ENCODE data around the gene MARK1. TPM values are rescaled to one million over a fixed set of nuclear protein-coding genes. Genes with fewer than 3 reads are reported as not detected.

MARK1 gene
- total and polyA plus RNA-seq, 2 experiments from 2014 or later, result 11.1 to 13.6 TPM

DNA sequence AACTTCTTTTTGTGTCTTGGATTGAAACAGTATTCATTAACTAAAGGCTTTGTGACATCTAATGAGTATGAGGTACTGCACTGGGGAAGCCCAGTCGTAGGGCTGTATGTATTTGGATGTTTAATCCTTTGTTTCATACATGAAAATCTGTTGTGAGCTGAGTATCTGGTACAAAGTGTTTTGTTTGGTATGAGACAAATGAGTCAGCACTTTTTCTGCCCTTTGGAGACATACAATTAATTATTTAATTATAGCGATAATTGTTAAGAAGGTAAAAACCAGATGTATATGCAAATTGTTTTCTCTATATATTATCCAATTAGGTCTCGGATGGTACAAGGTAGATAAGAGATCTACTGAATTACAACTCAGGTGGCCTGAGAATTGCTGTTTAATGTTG is 36.3 kb downstream of the MARK1 start:
- Histone ChIP-seq H3K79me2 (replicated peaks; ENCODE audit: insufficient read depth) (peaks cover 97% of the 10 kb centered on the region), H3K27me3 (ENCODE audit: insufficient read depth) (no peaks in the 10 kb centered on the region), H3F3A (replicated peaks; ENCODE audit: low read depth) (no peaks in the 10 kb centered on the region), H2AFZ (no peak overlapping the region), H3K4me2 (no peak overlapping the region), H3K27ac (ENCODE audit: low read depth) (no peak overlapping the region), H3K4me1 (ENCODE audit: insufficient read depth) (peaks cover 18% of the 10 kb centered on the region; the same call in 1 of the 2 replicates), H3K4me3 (no peak overlapping the region), H3K36me3 (ENCODE audit: insufficient read depth) (no peaks in the 10 kb centered on the region), H3K9me2 (ENCODE audit: insufficient read depth) (no peaks in the 10 kb centered on the region), H4K20me1 (replicated peaks; ENCODE audit: insufficient read depth) (peaks cover 8% of the 10 kb centered on the region; the same call in 1 of the 2 replicates)
- Mint-ChIP-seq H3K9me3 (no peaks in the 10 kb centered on the region), H3K4me1 (peaks cover 26% of the 10 kb centered on the region), H3K27ac (peak overlapping the region; percentile 71; the same call in 1 of the 2 replicates), H3K27me3 (ENCODE audit: insufficient read depth, low read depth, poor library complexity) (no peaks in the 10 kb centered on the region), H3K36me3 (ENCODE audit: low read depth) (no peaks in the 10 kb centered on the region), H3K4me3 (no peak overlapping the region)
- TF ChIP-seq CREB1 (CRISPR knock-in tag; IDR thresholded peaks at IDR 0.05; ENCODE audit: low read depth), result no peak
- no peak for TF ChIP-seq POLR2AphosphoS5 (IDR thresholded peaks at IDR 0.05; ENCODE audit: low read depth)
- TF ChIP-seq, protein P1, sequence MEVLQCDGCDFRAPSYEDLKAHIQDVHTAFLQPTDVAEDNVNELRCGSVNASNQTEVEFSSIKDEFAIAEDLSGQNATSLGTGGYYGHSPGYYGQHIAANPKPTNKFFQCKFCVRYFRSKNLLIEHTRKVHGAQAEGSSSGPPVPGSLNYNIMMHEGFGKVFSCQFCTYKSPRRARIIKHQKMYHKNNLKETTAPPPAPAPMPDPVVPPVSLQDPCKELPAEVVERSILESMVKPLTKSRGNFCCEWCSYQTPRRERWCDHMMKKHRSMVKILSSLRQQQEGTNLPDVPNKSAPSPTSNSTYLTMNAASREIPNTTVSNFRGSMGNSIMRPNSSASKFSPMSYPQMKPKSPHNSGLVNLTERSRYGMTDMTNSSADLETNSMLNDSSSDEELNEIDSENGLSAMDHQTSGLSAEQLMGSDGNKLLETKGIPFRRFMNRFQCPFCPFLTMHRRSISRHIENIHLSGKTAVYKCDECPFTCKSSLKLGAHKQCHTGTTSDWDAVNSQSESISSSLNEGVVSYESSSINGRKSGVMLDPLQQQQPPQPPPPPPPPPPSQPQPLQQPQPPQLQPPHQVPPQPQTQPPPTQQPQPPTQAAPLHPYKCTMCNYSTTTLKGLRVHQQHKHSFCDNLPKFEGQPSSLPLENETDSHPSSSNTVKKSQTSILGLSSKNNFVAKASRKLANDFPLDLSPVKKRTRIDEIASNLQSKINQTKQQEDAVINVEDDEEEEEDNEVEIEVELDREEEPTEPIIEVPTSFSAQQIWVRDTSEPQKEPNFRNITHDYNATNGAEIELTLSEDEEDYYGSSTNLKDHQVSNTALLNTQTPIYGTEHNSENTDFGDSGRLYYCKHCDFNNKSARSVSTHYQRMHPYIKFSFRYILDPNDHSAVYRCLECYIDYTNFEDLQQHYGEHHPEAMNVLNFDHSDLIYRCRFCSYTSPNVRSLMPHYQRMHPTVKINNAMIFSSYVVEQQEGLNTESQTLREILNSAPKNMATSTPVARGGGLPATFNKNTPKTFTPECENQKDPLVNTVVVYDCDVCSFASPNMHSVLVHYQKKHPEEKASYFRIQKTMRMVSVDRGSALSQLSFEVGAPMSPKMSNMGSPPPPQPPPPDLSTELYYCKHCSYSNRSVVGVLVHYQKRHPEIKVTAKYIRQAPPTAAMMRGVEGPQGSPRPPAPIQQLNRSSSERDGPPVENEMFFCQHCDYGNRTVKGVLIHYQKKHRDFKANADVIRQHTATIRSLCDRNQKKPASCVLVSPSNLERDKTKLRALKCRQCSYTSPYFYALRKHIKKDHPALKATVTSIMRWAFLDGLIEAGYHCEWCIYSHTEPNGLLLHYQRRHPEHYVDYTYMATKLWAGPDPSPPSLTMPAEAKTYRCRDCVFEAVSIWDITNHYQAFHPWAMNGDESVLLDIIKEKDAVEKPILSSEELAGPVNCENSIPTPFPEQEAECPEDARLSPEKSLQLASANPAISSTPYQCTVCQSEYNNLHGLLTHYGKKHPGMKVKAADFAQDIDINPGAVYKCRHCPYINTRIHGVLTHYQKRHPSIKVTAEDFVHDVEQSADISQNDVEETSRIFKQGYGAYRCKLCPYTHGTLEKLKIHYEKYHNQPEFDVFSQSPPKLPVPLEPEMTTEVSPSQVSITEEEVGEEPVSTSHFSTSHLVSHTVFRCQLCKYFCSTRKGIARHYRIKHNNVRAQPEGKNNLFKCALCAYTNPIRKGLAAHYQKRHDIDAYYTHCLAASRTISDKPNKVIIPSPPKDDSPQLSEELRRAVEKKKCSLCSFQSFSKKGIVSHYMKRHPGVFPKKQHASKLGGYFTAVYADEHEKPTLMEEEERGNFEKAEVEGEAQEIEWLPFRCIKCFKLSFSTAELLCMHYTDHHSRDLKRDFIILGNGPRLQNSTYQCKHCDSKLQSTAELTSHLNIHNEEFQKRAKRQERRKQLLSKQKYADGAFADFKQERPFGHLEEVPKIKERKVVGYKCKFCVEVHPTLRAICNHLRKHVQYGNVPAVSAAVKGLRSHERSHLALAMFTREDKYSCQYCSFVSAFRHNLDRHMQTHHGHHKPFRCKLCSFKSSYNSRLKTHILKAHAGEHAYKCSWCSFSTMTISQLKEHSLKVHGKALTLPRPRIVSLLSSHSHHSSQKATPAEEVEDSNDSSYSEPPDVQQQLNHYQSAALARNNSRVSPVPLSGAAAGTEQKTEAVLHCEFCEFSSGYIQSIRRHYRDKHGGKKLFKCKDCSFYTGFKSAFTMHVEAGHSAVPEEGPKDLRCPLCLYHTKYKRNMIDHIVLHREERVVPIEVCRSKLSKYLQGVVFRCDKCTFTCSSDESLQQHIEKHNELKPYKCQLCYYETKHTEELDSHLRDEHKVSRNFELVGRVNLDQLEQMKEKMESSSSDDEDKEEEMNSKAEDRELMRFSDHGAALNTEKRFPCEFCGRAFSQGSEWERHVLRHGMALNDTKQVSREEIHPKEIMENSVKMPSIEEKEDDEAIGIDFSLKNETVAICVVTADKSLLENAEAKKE (CRISPR knock-in tag; IDR thresholded peaks at IDR 0.05), result no peak
- TF ChIP-seq ZNF331 (CRISPR knock-in tag; IDR thresholded peaks at IDR 0.05; ENCODE audit: low read depth), result no peak
- TF ChIP-seq, protein P2, sequence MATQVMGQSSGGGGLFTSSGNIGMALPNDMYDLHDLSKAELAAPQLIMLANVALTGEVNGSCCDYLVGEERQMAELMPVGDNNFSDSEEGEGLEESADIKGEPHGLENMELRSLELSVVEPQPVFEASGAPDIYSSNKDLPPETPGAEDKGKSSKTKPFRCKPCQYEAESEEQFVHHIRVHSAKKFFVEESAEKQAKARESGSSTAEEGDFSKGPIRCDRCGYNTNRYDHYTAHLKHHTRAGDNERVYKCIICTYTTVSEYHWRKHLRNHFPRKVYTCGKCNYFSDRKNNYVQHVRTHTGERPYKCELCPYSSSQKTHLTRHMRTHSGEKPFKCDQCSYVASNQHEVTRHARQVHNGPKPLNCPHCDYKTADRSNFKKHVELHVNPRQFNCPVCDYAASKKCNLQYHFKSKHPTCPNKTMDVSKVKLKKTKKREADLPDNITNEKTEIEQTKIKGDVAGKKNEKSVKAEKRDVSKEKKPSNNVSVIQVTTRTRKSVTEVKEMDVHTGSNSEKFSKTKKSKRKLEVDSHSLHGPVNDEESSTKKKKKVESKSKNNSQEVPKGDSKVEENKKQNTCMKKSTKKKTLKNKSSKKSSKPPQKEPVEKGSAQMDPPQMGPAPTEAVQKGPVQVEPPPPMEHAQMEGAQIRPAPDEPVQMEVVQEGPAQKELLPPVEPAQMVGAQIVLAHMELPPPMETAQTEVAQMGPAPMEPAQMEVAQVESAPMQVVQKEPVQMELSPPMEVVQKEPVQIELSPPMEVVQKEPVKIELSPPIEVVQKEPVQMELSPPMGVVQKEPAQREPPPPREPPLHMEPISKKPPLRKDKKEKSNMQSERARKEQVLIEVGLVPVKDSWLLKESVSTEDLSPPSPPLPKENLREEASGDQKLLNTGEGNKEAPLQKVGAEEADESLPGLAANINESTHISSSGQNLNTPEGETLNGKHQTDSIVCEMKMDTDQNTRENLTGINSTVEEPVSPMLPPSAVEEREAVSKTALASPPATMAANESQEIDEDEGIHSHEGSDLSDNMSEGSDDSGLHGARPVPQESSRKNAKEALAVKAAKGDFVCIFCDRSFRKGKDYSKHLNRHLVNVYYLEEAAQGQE (IDR thresholded peaks at IDR 0.05; ENCODE audit: unreplicated experiment), result no peak
- no peak for TF ChIP-seq EZH2phosphoT487 (IDR thresholded peaks at IDR 0.05; ENCODE audit: unreplicated experiment)
- no peak for TF ChIP-seq STAT1 (IDR thresholded peaks at IDR 0.05; ENCODE audit: unreplicated experiment)
- TF ChIP-seq ZNF114 (CRISPR knock-in tag; IDR thresholded peaks at IDR 0.05), result no peak
- TF ChIP-seq EZH2 (IDR thresholded peaks at IDR 0.05; ENCODE audit: low read depth, unreplicated experiment), result no peak
- no peak for TF ChIP-seq JUNB (IDR thresholded peaks at IDR 0.05; ENCODE audit: unreplicated experiment)
- TF ChIP-seq, protein P3, sequence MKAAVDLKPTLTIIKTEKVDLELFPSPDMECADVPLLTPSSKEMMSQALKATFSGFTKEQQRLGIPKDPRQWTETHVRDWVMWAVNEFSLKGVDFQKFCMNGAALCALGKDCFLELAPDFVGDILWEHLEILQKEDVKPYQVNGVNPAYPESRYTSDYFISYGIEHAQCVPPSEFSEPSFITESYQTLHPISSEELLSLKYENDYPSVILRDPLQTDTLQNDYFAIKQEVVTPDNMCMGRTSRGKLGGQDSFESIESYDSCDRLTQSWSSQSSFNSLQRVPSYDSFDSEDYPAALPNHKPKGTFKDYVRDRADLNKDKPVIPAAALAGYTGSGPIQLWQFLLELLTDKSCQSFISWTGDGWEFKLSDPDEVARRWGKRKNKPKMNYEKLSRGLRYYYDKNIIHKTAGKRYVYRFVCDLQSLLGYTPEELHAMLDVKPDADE (IDR thresholded peaks at IDR 0.05), result no peak
- DNase-seq (ENCODE audit: low spot score) (no peak), ATAC-seq (no peak)
